HG02759 (cell line): ENCODE data around the gene VAV2.

ENCODE experiments used
- ATAC-seq: cut with Tn5 transposase; IDR thresholded peaks from one replicate; pipeline ENCODE4 v1.9.1; 2021; ENCODE audit warnings: mild to moderate bottlenecking, moderate library complexity; ENCODE audit not compliant: unreplicated experiment

The VAV2 gene

GRCh38 chr9:133810556-133811195 lies 181.4 kb downstream of the VAV2 start:
- no peak for ATAC-seq

- ATAC-seq = no peak
Observed at GRCh38 chr9:133809335-133809734, 182.8 kb downstream of the VAV2 start.

GRCh38 chr9:133807818-133808217 lies 184.3 kb downstream of the VAV2 start:
- ATAC-seq = no peak

- no peak for ATAC-seq
Observed at GRCh38 chr9:133807037-133807436, 185.1 kb downstream of the VAV2 start.

GRCh38 chr9:133806623-133807010 lies 185.5 kb downstream of the VAV2 start:
- ATAC-seq = no peak

GRCh38 chr9:133805876-133806622 lies 186.1 kb downstream of the VAV2 start:
- no peak for ATAC-seq

- no peak for ATAC-seq
Observed at GRCh38 chr9:133804199-133804598, 187.9 kb downstream of the VAV2 start.

- ATAC-seq = no peak
Observed at GRCh38 chr9:133803745-133804144, 188.4 kb downstream of the VAV2 start.

- no peak for ATAC-seq
Observed at GRCh38 chr9:133803028-133803585, 189.0 kb downstream of the VAV2 start.

- no peak for ATAC-seq
Observed at GRCh38 chr9:133801739-133802138, 190.4 kb downstream of the VAV2 start.

GRCh38 chr9:133800266-133800665 lies 191.9 kb downstream of the VAV2 start:
- no peak for ATAC-seq

- ATAC-seq = no peak
Observed at GRCh38 chr9:133799716-133800115, 192.4 kb downstream of the VAV2 start.

GRCh38 chr9:133799106-133799505 lies 193.0 kb downstream of the VAV2 start:
- no peak for ATAC-seq

- no peak for ATAC-seq
Observed at GRCh38 chr9:133798160-133798559, 194.0 kb downstream of the VAV2 start.

GRCh38 chr9:133797406-133798105 lies 194.6 kb downstream of the VAV2 start:
- no peak for ATAC-seq

GRCh38 chr9:133796562-133796961 lies 195.6 kb downstream of the VAV2 start:
- ATAC-seq = no peak

- ATAC-seq = no peak
Observed at GRCh38 chr9:133795049-133795448, 197.1 kb downstream of the VAV2 start.

- no peak for ATAC-seq
Observed at GRCh38 chr9:133794016-133794760, 197.9 kb downstream of the VAV2 start.

GRCh38 chr9:133793471-133793870 lies 198.7 kb downstream of the VAV2 start:
- ATAC-seq = no peak

- ATAC-seq = peak; percentile 74
Observed at GRCh38 chr9:133792721-133793470, 199.2 kb downstream of the VAV2 start.
